RWPE2 (cell line): Measurements from ENCODE around the gene ZGPAT.

Experiments used
- ATAC-seq: fragments of 200-7000 bp; cut with Tn5 transposase; 3 replicates; pipeline ENCODE4 v1.9.1; 2021; ENCODE audit warnings: low read depth
- DNase-seq: peaks from one replicate; pipeline ENCODE4 v3.0.0-alpha.2; 2020; ENCODE audit warnings: low spot score
- H3K27ac ChIP-seq: fragments of 450-650 bp; 2 replicates; pipeline ENCODE4 v1.5.1; 2017; ENCODE audit warnings: mild to moderate bottlenecking; ENCODE audit not compliant: poor library complexity, severe bottlenecking
- H3K27me3 ChIP-seq: fragments of 250-450 bp; sonication (Bioruptor Pico); 2 replicates; pipeline ENCODE4 v1.5.1; 2021; ENCODE audit warnings: mild to moderate bottlenecking, moderate library complexity; ENCODE audit not compliant: insufficient read depth, poor library complexity, severe bottlenecking
- H3K36me3 ChIP-seq: fragments of 250-450 bp; sonication (Bioruptor Pico); 2 replicates; pipeline ENCODE4 v1.5.1; 2020; ENCODE audit warnings: low read depth, mild to moderate bottlenecking, moderate library complexity
- H3K4me1 ChIP-seq: fragments of 250-450 bp; sonication (Bioruptor Pico); 2 replicates; pipeline ENCODE4 v1.5.1; 2021; ENCODE audit warnings: mild to moderate bottlenecking, moderate library complexity; ENCODE audit not compliant: insufficient read depth, poor library complexity, severe bottlenecking
- H3K4me3 ChIP-seq: fragments of 250-450 bp; sonication (Bioruptor Pico); 2 replicates; pipeline ENCODE4 v1.5.1; 2021; ENCODE audit warnings: mild to moderate bottlenecking, moderate library complexity; ENCODE audit not compliant: severe bottlenecking
- H3K9me3 ChIP-seq: fragments of 250-450 bp; sonication (Bioruptor Pico); 2 replicates; pipeline ENCODE4 v1.5.1; 2021; ENCODE audit warnings: mild to moderate bottlenecking, moderate library complexity; ENCODE audit not compliant: severe bottlenecking
- CTCF ChIP-seq: fragments of 450-650 bp; IDR thresholded peaks from one replicate; pipeline ENCODE4 v1.5.1; 2017; ENCODE audit warnings: mild to moderate bottlenecking, moderate library complexity; ENCODE audit not compliant: poor library complexity, severe bottlenecking

The ZGPAT gene

GRCh38 chr20:63767456-63767855, 59.6 kb downstream of the ZGPAT start:
- peak; percentile 10; the same call in 2 of the 3 replicates for ATAC-seq
- no peak for TF ChIP-seq CTCF
- no peak for DNase-seq
- H3K9me3 ChIP-seq, result no peaks in the 10 kb centered on the region
- H3K27me3 ChIP-seq, result no peaks in the 10 kb centered on the region
- no peaks in the 10 kb centered on the region for H3K4me1 ChIP-seq
- no peak overlapping the region for H3K4me3 ChIP-seq
- no peak overlapping the region for H3K27ac ChIP-seq
- no peaks in the 10 kb centered on the region for H3K36me3 ChIP-seq

GRCh38 chr20:63767886-63768285, 60.0 kb downstream of the ZGPAT start:
- no peak for DNase-seq
- peak; percentile 23; the same call in 2 of the 3 replicates for ATAC-seq
- Histone ChIP-seq H3K27me3 (no peaks in the 10 kb centered on the region), H3K9me3 (no peaks in the 10 kb centered on the region), H3K4me1 (no peaks in the 10 kb centered on the region), H3K4me3 (no peak overlapping the region), H3K27ac (no peak overlapping the region), H3K36me3 (no peaks in the 10 kb centered on the region)
- TF ChIP-seq CTCF, result no peak

- Histone ChIP-seq H3K27ac (no peak overlapping the region), H3K9me3 (no peaks in the 10 kb centered on the region), H3K4me3 (no peak overlapping the region), H3K36me3 (no peaks in the 10 kb centered on the region), H3K27me3 (no peaks in the 10 kb centered on the region), H3K4me1 (no peaks in the 10 kb centered on the region)
- no peak for TF ChIP-seq CTCF
- ATAC-seq, result no peak
- DNase-seq, result no peak
Measured at GRCh38 chr20:63768591-63769515, 61.0 kb downstream of the ZGPAT start.

GRCh38 chr20:63769891-63770474, 62.1 kb downstream of the ZGPAT start:
- Histone ChIP-seq H3K36me3 (no peaks in the 10 kb centered on the region), H3K27me3 (peaks cover 10% of the 10 kb centered on the region), H3K9me3 (no peaks in the 10 kb centered on the region), H3K4me1 (no peaks in the 10 kb centered on the region), H3K27ac (no peak overlapping the region), H3K4me3 (no peak overlapping the region)
- DNase-seq, result no peak
- no peak for TF ChIP-seq CTCF
- ATAC-seq, result no peak
